IPS-NIHi11 (cell line): ENCODE measurements around the gene SHISA7.
"Not testable (repeated sequence)": the region's sequence is repeated elsewhere in the genome, so short reads cannot be mapped to it uniquely, and the experiment has no call there.

Experiments used
- DNase-seq: peaks from one replicate; pipeline ENCODE4 v3.0.0; 2012; ENCODE audit warnings: mixed read lengths, low spot score

The SHISA7 gene

GRCh38 chr19:55463583-55464031 is 20.5 kb upstream of the SHISA7 start:
- DNase-seq: no peak

- no peak for DNase-seq
Measured at GRCh38 chr19:55462722-55463121, 19.6 kb upstream of the SHISA7 start.

GRCh38 chr19:55461974-55462626 is 19.0 kb upstream of the SHISA7 start:
- no peak for DNase-seq

- DNase-seq: peak; percentile 94
Measured at GRCh38 chr19:55461259-55461973, 18.3 kb upstream of the SHISA7 start, which contains the start of gene ISOC2. Gene ISOC2, minus strand, starts transcription at chr19:55461642. Its CDS starts 5,156 bp downstream, at chr19:55456486.

GRCh38 chr19:55460670-55461258 is 17.7 kb upstream of the SHISA7 start:
- peak; percentile 84 for DNase-seq

GRCh38 chr19:55459950-55460657 is 17.0 kb upstream of the SHISA7 start:
- no peak for DNase-seq

- DNase-seq: no peak
Measured at GRCh38 chr19:55459551-55459949, 16.4 kb upstream of the SHISA7 start.

GRCh38 chr19:55457683-55458457 is 14.8 kb upstream of the SHISA7 start:
- DNase-seq: no peak

- DNase-seq: no peak
Measured at GRCh38 chr19:55456347-55456746, 13.2 kb upstream of the SHISA7 start.

- DNase-seq: no peak
Measured at GRCh38 chr19:55455576-55456235, 12.6 kb upstream of the SHISA7 start.

- no peak for DNase-seq
Measured at GRCh38 chr19:55454787-55455243, 11.7 kb upstream of the SHISA7 start.

- no peak for DNase-seq
Measured at GRCh38 chr19:55453511-55454260, 10.6 kb upstream of the SHISA7 start.

- DNase-seq: peak; percentile 92
Measured at GRCh38 chr19:55452749-55453346, 9.7 kb upstream of the SHISA7 start.

GRCh38 chr19:55451965-55452748 is 9.1 kb upstream of the SHISA7 start:
- DNase-seq: no peak

GRCh38 chr19:55451163-55451964 is 8.3 kb upstream of the SHISA7 start:
- peak; percentile 55 for DNase-seq

- no peak for DNase-seq
Measured at GRCh38 chr19:55449469-55449868, 6.4 kb upstream of the SHISA7 start.

GRCh38 chr19:55448175-55448490 is 5.0 kb upstream of the SHISA7 start:
- not testable (repeated sequence) for DNase-seq

GRCh38 chr19:55447421-55448174 is 4.5 kb upstream of the SHISA7 start:
- DNase-seq: no peak
